Lung (tissue), 16 donors: ENCODE data around the gene CYP4B1. TPM values are rescaled to one million over a fixed set of nuclear protein-coding genes. Genes with fewer than 3 reads are reported as not detected.

Experiments used
- ATAC-seq: fragments of 200-7000 bp; cut with Tn5 transposase; one replicate; pipeline ENCODE4 v1.9.1; 2020; ENCODE audit warnings: moderate number of reproducible peaks; ENCODE audit not compliant: insufficient read depth, low FRiP score
- DNase-seq, 3 donors: peaks; one replicate each; pipeline ENCODE4 v3.0.0-alpha.2; 2013 to 2017
- H3K27ac ChIP-seq, 2 donors: one replicate each; pipeline ENCODE4 v1.5.1; 2013; ENCODE audit warnings: mild to moderate bottlenecking in 2 of 2, moderate library complexity in 2 of 2, control low read depth in 1 of 2, inconsistent platforms in 1 of 2, low read depth in 1 of 2, low read length in 1 of 2
- H3K27me3 ChIP-seq, 3 donors: one replicate each; pipeline ENCODE4 v1.5.1; 2013; ENCODE audit warnings: low read length in 2 of 3; ENCODE audit not compliant: control insufficient read depth in 3 of 3, insufficient read depth in 3 of 3
- H3K36me3 ChIP-seq, 4 donors: one replicate each; pipeline ENCODE4 v1.5.1; 2013; ENCODE audit warnings: low read length in 4 of 4, mild to moderate bottlenecking in 1 of 4, moderate library complexity in 1 of 4; ENCODE audit not compliant: control insufficient read depth in 4 of 4, insufficient read depth in 4 of 4
- H3K4me1 ChIP-seq, 5 donors: one replicate each; pipeline ENCODE4 v1.5.1; 2013; ENCODE audit warnings: low read length in 5 of 5, mild to moderate bottlenecking in 2 of 5, moderate library complexity in 1 of 5; ENCODE audit not compliant: control insufficient read depth in 5 of 5, insufficient read depth in 5 of 5
- H3K4me3 ChIP-seq: one replicate; pipeline ENCODE4 v1.5.1; 2013; ENCODE audit warnings: mild to moderate bottlenecking, control low read depth, moderate library complexity
- H3K9ac ChIP-seq, 2 donors: one replicate each; pipeline ENCODE4 v1.5.1; 2013; ENCODE audit warnings: low read length in 2 of 2, control low read depth in 1 of 2; ENCODE audit not compliant: insufficient read depth in 1 of 2
- H3K9me3 ChIP-seq, 4 donors: one replicate each; pipeline ENCODE4 v1.5.1; 2013; ENCODE audit warnings: low read length in 3 of 4, mild to moderate bottlenecking in 1 of 4, moderate library complexity in 1 of 4; ENCODE audit not compliant: control insufficient read depth in 4 of 4, insufficient read depth in 3 of 4
- WGBS, 2 donors: extraction: QIAGEN DNeasy Blood & Tissue Kit; methylation state at CpG; one replicate each; pipeline ENCODE4 v1.1.7; 2013; 5-methylcytosine and 5-hydroxymethylcytosine counted together
- long read RNA-seq, 5 donors: transcript quantifications; one replicate each; lab custom pipeline, GENCODE V29; 2026
- polyA plus RNA-seq, 2 donors: library from polyadenylated mRNA; stranded (reverse); fragments of 200-250 nt; gene quantifications; one replicate each; pipeline ENCODE4 v1.2.1, GENCODE V29; 2013
- total RNA-seq, 2 donors: library from RNA; depleted of rRNA in 1 of 2; stranded (reverse); fragments of >200 nt in 1 of 2; gene quantifications; one replicate each; pipeline ENCODE4 v1.2.1, GENCODE V29; 2014 to 2021
- TF ChIP-seq, protein P1 (sequence below): IDR thresholded peaks from 2 replicates; pipeline ENCODE4 v1.5.1; 2012; ENCODE audit warnings: mild to moderate bottlenecking; ENCODE audit errors: control extremely low read depth, extremely low read depth
- donor health status: control.
- donor health status: control.
- donor health status: Bipolar disorder and iron deficiency.
- donor health status: healthy.
- donor health status: DM: yes; HTN: yes; CAD: no.

CYP4B1 gene
- total RNA-seq (100 to 1,000 TPM in 1 of 2 donors, 10 to 100 TPM in 1; 75.7 to 164 TPM), polyA plus RNA-seq (100 to 1,000 TPM; 150 to 180 TPM)
- long read RNA-seq, donor 1, partial matches to known transcripts, result 0 of 1 reads
- long read RNA-seq, donor 1, other reads (novel, unspliced or antisense), result 0 of 1 reads
- long read RNA-seq, donor 2, result 0 reads
- long read RNA-seq, donor 3, result 0 reads
- long read RNA-seq, donor 4, result 0 reads
- long read RNA-seq, donor 5, partial matches to known transcripts, result 0 of 1 reads
- long read RNA-seq, donor 5, other reads (novel, unspliced or antisense), result 0 of 1 reads

GRCh38 chr1:46798810-46799209, at the start of gene CYP4B1:
Gene CYP4B1, plus strand, starts transcription at chr1:46799046. Its CDS starts 36 bp downstream, at chr1:46799082.
- Histone ChIP-seq H3K27ac (peak within 1 kb of the TSS in 1 of 2 donors; percentile 92), H3K4me3 (peak within 1 kb of the TSS; percentile 18), H3K9ac (no peak within 1 kb of the TSS), H3K4me1 (peaks cover 0 to 7% (median 0%) of the 10 kb centered on the region in 5 donors), H3K27me3 (no peaks in the 10 kb centered on the region), H3K9me3 (no peaks in the 10 kb centered on the region), H3K36me3 (no peaks in the 10 kb centered on the region)
- DNase-seq (peak in 2 of 3 donors; percentile 39 to 59), ATAC-seq (peak; percentile 80)
- WGBS, 2 donors, result 57 to 67% methylated on average over 4 of the region's 4 CpGs
- TF ChIP-seq, protein P1, sequence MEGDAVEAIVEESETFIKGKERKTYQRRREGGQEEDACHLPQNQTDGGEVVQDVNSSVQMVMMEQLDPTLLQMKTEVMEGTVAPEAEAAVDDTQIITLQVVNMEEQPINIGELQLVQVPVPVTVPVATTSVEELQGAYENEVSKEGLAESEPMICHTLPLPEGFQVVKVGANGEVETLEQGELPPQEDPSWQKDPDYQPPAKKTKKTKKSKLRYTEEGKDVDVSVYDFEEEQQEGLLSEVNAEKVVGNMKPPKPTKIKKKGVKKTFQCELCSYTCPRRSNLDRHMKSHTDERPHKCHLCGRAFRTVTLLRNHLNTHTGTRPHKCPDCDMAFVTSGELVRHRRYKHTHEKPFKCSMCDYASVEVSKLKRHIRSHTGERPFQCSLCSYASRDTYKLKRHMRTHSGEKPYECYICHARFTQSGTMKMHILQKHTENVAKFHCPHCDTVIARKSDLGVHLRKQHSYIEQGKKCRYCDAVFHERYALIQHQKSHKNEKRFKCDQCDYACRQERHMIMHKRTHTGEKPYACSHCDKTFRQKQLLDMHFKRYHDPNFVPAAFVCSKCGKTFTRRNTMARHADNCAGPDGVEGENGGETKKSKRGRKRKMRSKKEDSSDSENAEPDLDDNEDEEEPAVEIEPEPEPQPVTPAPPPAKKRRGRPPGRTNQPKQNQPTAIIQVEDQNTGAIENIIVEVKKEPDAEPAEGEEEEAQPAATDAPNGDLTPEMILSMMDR, result no peak

- Histone ChIP-seq H3K9ac (no peak overlapping the region), H3K9me3 (no peaks in the 10 kb centered on the region), H3K4me1 (peaks cover 0 to 12% (median 0%) of the 10 kb centered on the region in 5 donors), H3K4me3 (no peak overlapping the region), H3K36me3 (no peaks in the 10 kb centered on the region), H3K27me3 (no peaks in the 10 kb centered on the region), H3K27ac (no peak overlapping the region)
- 88 to 96% methylated on average over 1 of the region's 1 CpG for WGBS, 2 donors
- TF ChIP-seq, protein P1, result no peak
- ATAC-seq (no peak), DNase-seq (no peak)
These were observed 49.4 kb upstream of the CYP4B1 start for GRCh38 chr1:46749404-46749803.

DNA sequence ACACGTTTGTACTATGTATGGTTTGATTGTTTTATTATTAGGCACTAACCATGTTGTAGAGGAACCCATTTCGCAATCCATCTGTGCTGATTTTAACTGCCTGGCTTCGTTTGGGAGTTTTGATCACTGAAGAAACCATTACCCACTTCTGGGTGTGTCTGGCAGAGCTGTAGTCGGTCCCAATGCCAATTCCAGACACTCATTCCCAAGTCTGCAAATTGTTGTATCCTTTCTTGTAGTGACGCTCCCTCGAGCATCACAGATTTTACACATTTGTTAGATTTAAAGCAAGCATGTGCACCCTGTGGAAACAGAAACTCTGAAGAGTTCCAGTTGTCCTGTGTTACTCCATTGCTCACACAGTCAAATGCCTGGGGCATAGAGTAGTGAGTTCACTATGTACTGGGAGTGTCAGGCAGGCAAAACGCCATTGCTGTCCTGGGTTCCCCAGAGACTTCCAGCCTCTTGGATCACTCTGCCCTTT, 48.9 kb upstream of the CYP4B1 start:
- no peak overlapping the region for H3K4me3 ChIP-seq
- no peak for DNase-seq
- TF ChIP-seq, protein P1, result no peak
- H3K9ac ChIP-seq, result no peak overlapping the region
- peak overlapping the region in 1 of 2 donors; percentile 15 for H3K27ac ChIP-seq
- no peaks in the 10 kb centered on the region for H3K9me3 ChIP-seq
- no peaks in the 10 kb centered on the region for H3K27me3 ChIP-seq
- peaks cover 0 to 12% (median 0%) of the 10 kb centered on the region in 5 donors for H3K4me1 ChIP-seq
- H3K36me3 ChIP-seq, result no peaks in the 10 kb centered on the region
- ATAC-seq, result no peak
- WGBS, 2 donors, result 43 to 52% methylated on average over 7 of the region's 7 CpGs
